Transverse colon (tissue), 4 donors: Measurements from ENCODE around the gene DDR2. TPM values are rescaled to one million over a fixed set of nuclear protein-coding genes. Genes with fewer than 3 reads are reported as not detected.

Source experiments
- DNase-seq: peaks from one replicate; pipeline ENCODE4 v3.0.0-alpha.2; 2019
- H3K27ac ChIP-seq, 4 donors: fragments of 200-600 bp; sonication (generic); 2 replicates each; pipeline ENCODE4 v1.5.1; 2016 to 2018; ENCODE audit warnings: inconsistent platforms in 4 of 4
- H3K27me3 ChIP-seq: fragments of 200-600 bp; sonication (generic); 2 replicates; pipeline ENCODE4 v1.5.1; 2017; ENCODE audit warnings: inconsistent platforms
- H3K36me3 ChIP-seq, 4 donors: fragments of 200-600 bp; sonication (generic); 2 replicates each; pipeline ENCODE4 v1.5.1; 2017 to 2019; ENCODE audit warnings: inconsistent platforms in 4 of 4
- H3K4me1 ChIP-seq, 4 donors: fragments of 200-600 bp; sonication (generic); 2 replicates each; pipeline ENCODE4 v1.5.1; 2017 to 2020; ENCODE audit warnings: inconsistent platforms in 4 of 4
- H3K4me3 ChIP-seq, 4 donors: fragments of 200-600 bp; sonication (generic); 1 replicate in 1 of 4; 2 replicates in 3 of 4; pipeline versions ENCODE4 v1.5.1 to v1.6.1; 2017 to 2019; ENCODE audit warnings: inconsistent platforms in 4 of 4
- H3K9me3 ChIP-seq, 2 donors: fragments of 200-600 bp; sonication (generic); 2 replicates each; pipeline ENCODE4 v1.5.1; 2017 to 2019; ENCODE audit warnings: inconsistent platforms in 2 of 2
- CTCF ChIP-seq, 5 experiments: fragments of 200-600 bp in 3 of 5; fragments of 450-650 bp in 2 of 5; sonication (generic) in 3 of 5; IDR thresholded peaks; 1 replicate in 2 of 5; 2 replicates in 3 of 5; pipeline ENCODE4 v1.5.1; 2016 to 2017; ENCODE audit warnings: antibody characterized with exemption in 5 of 5, inconsistent platforms in 3 of 5, mild to moderate bottlenecking in 2 of 5, moderate library complexity in 1 of 5
- EP300 ChIP-seq: sonication (generic); formaldehyde crosslinking; IDR thresholded peaks from one replicate; pipeline ENCODE4 v1.6.1; 2017; ENCODE audit warnings: antibody characterized with exemption, low read depth
- POLR2A ChIP-seq: fragments of 450-650 bp; IDR thresholded peaks from one replicate; pipeline ENCODE4 v1.6.1; 2016; ENCODE audit warnings: antibody characterized with exemption, mild to moderate bottlenecking, moderate library complexity
- POLR2AphosphoS5 ChIP-seq, 3 donors: sonication (generic); formaldehyde crosslinking; IDR thresholded peaks; one replicate each; pipeline ENCODE4 v1.6.1; 2016; ENCODE audit warnings: antibody characterized with exemption in 3 of 3
- WGBS, 2 donors: methylation state at CpG; one replicate each; pipeline ENCODE4 v1.1.5; 2018; ENCODE audit warnings: low coverage in 1 of 2; 5-methylcytosine and 5-hydroxymethylcytosine counted together
- in situ Hi-C, 4 donors: fragments of 200-750 bp; cut with MboI; loops; one replicate each; pipeline versions ENCODE4 v1.15.0 to v1.15.1; 2017; ENCODE audit warnings: low sequenced_read_pairs in 3 of 4, low pct_ligation_motif_present in 1 of 4, low pct_unique_long_range_greater_than_20kb in 1 of 4
- intact Hi-C: fragments of 100-400 bp; cut with DNase I; formaldehyde crosslinking; loops from one replicate; pipeline ENCODE4 v1.15.1; 2023; ENCODE audit warnings: low total_unique reads
- total RNA-seq, 4 donors: library from RNA; depleted of rRNA; stranded (reverse); fragments of >200 nt; gene quantifications; one replicate each; pipeline ENCODE4 v1.1.0, GENCODE V29; 2016

The DDR2 gene
- total RNA-seq, 4 donors from 2014 or later: 33.3 to 54.1 (median 42.2) TPM

DNA sequence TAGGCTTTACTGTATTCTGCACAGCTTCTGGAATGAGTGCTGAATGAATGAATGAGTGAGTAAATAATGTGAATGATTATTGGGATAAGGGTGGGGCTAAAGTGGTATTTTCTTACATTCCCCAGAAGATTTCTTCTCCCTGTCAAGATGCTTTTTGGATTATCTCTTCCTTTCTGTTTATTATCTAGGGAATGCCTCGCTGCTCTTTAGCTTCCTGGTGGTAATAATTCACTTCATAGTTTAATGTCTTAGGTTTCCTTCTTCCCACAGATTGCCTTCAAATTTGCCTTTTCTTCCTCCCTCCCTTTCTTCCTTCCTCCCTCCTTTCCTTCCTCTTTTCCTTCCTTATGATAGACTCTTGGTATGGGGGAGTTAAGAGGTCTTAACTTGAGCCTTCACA lies 24.0 kb downstream of the DDR2 start:
- TF ChIP-seq CTCF (IDR thresholded peaks at IDR 0.05): no peak
- TF ChIP-seq POLR2A: no peak
- TF ChIP-seq POLR2AphosphoS5 (IDR thresholded peaks at IDR 0.05): no peak
- no peak for TF ChIP-seq EP300
- peak overlapping the region in 2 of 4 donors; percentile 9 to 53 for H3K27ac ChIP-seq
- no peak for DNase-seq
- in situ Hi-C loops: no loop called here
- intact Hi-C loops: no loop called here
- H3K4me3 ChIP-seq: no peak overlapping the region
- H3K4me1 ChIP-seq: peaks cover 0 to 4% (median 0%) of the 10 kb centered on the region in 4 donors
- no peaks in the 10 kb centered on the region for H3K36me3 ChIP-seq
- no peaks in the 10 kb centered on the region for H3K27me3 ChIP-seq
- H3K9me3 ChIP-seq: no peaks in the 10 kb centered on the region
- 38 to 50% methylated on average over 1 of the region's 1 CpG for WGBS, 2 donors

- Histone ChIP-seq H3K4me3 (no peak overlapping the region), H3K27me3 (no peaks in the 10 kb centered on the region), H3K36me3 (no peaks in the 10 kb centered on the region), H3K4me1 (peaks cover 0 to 15% (median 2%) of the 10 kb centered on the region in 4 donors), H3K9me3 (no peaks in the 10 kb centered on the region), H3K27ac (no peak overlapping the region)
- TF ChIP-seq POLR2AphosphoS5 (IDR thresholded peaks at IDR 0.05) (no peak), CTCF (IDR thresholded peaks at IDR 0.05) (no peak), EP300 (no peak), POLR2A (no peak)
- DNase-seq: no peak
- in situ Hi-C loops (no loop called here), intact Hi-C loops (no loop called here)
- 65 to 83% methylated on average over 1 to 2 of the region's 2 CpGs for WGBS, 2 donors
These were observed 28.3 kb downstream of the DDR2 start for GRCh38 chr1:162660574-162660973.

DNA sequence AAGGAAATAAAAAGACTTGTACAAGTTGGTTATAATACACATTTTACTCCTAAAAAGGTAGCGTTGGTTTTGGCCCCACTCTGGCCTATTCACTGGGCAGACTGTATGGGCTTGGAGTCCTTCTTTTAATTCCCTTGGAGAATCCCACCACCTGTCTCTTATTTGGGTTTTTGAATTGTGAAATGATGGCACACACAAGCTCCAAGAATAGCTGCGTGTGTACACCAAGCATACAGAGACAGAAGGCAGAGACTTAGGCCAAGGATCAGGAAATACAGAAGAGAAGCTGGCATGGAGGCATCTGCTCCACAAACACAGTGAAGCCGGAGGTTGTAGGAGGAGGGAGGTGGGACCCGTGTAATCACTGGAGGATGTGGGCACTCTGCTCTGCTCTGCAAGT lies 29.1 kb downstream of the DDR2 start:
- Histone ChIP-seq H3K4me3 (no peak overlapping the region), H3K27ac (no peak overlapping the region), H3K4me1 (peaks cover 0 to 15% (median 4%) of the 10 kb centered on the region in 4 donors), H3K27me3 (no peaks in the 10 kb centered on the region), H3K9me3 (no peaks in the 10 kb centered on the region), H3K36me3 (no peaks in the 10 kb centered on the region)
- WGBS, 2 donors: 82 to 94% methylated on average over 4 of the region's 4 CpGs
- DNase-seq: no peak
- intact Hi-C loops: no loop called here
- in situ Hi-C loops: no loop called here
- TF ChIP-seq EP300 (no peak), POLR2A (no peak), POLR2AphosphoS5 (IDR thresholded peaks at IDR 0.05) (no peak), CTCF (IDR thresholded peaks at IDR 0.05) (no peak)

DNA sequence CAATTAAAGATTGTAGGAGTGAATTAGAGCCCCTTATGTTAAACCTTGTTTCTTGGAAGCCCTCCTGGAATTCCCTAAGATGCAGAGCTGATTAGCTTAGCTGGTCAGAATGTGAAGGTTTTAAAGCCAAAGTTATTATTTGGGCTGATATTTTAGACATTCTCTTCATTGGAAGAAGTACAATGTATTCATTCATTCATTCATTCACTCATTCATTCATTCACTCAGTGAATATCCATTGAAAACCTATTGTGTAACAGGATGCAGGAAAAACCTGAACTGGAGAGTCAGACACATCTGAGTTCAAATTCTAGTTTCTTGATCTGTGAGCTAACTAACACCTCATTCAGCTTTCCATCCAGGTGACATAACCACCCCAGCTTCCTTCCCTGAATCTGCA lies 29.7 kb downstream of the DDR2 start:
- Histone ChIP-seq H3K27me3 (no peaks in the 10 kb centered on the region), H3K4me3 (no peak overlapping the region), H3K36me3 (no peaks in the 10 kb centered on the region), H3K4me1 (peaks cover 0 to 15% (median 4%) of the 10 kb centered on the region in 4 donors), H3K27ac (no peak overlapping the region), H3K9me3 (no peaks in the 10 kb centered on the region)
- TF ChIP-seq POLR2A: no peak
- TF ChIP-seq EP300: no peak
- TF ChIP-seq POLR2AphosphoS5 (IDR thresholded peaks at IDR 0.05): no peak
- no peak for TF ChIP-seq CTCF (IDR thresholded peaks at IDR 0.05)
- in situ Hi-C loops: no loop called here
- intact Hi-C loops: no loop called here
- DNase-seq: no peak
